Measurements from ENCODE around the gene CEP85L. TPM values are rescaled to one million over a fixed set of nuclear protein-coding genes. Genes with fewer than 3 reads are reported as not detected.

CEP85L gene
- total and polyA plus RNA-seq, 2 of the 13 experiments (the other 11 are each of a cell fraction or from before 2014, with no cell fraction given): 0.44 to 1.7 TPM

DNA sequence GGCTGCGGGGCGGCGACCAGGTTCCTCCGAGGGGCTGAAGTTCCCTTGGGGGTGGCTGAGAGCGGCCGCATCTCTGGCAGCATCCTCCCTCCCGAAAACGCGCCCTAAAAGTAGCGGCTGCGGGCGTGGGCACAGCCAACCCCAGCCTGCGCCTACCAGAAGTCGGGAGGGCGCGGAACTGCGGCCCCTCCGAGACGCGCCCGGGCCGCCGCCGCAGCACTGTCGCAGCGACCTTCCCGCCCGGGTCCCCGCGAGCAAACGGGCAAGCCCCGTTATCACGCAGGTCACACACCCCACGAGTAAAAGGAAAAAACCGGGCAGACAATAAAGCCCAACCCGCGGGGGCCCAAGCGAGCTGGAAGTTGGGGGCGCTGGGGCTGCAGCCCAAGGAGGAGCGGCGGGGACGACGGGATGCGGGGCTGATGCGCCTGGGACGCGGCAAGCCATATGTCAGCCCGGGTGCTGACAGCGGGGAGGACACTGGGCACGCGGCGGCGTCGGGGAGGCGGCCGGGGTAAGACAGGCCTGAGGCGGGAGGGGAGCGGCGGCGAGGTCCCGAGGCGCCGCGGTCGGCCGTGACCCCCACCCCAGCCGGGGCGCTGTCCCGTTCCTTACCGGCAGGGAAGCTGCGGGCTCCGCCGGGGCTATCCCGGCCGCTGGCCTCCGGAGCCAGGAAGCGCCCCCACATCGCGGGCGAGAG is 659 bp downstream of the CEP85L start (continued):
- TF ChIP-seq STAT6 (CRISPR knock-in tag; IDR thresholded peaks at IDR 0.05; ENCODE audit: borderline replicate concordance) (no peak), ZSCAN20 (CRISPR knock-in tag; IDR thresholded peaks at IDR 0.05; ENCODE audit: borderline replicate concordance) (peak; percentile 74; the same call in 1 of the 2 replicates), ZNF441 (CRISPR knock-in tag; IDR thresholded peaks at IDR 0.05; ENCODE audit: borderline replicate concordance) (no peak), ZSCAN12 (CRISPR knock-in tag; IDR thresholded peaks at IDR 0.05) (no peak), MAFF (IDR thresholded peaks at IDR 0.05; ENCODE audit: low read depth, low read length) (no peak), CSRNP2 (CRISPR knock-in tag; conservative IDR thresholded peaks at IDR 0.05; ENCODE audit: low read depth) (no peak), ZNF335 (CRISPR knock-in tag; IDR thresholded peaks at IDR 0.05) (no peak), ZNF414 (CRISPR knock-in tag; IDR thresholded peaks at IDR 0.05) (no peak), ZNF776 (CRISPR knock-in tag; IDR thresholded peaks at IDR 0.05) (no peak), ZKSCAN1 (IDR thresholded peaks at IDR 0.05; ENCODE audit: low read length) (no peak), SP4 (CRISPR knock-in tag; IDR thresholded peaks at IDR 0.05) (no peak), ZNF331 (CRISPR knock-in tag; IDR thresholded peaks at IDR 0.05) (no peak), PCBP1 (IDR thresholded peaks at IDR 0.05; ENCODE audit: borderline replicate concordance, low read depth, low read length) (no peak), SIX1 (CRISPR knock-in tag; IDR thresholded peaks at IDR 0.05; ENCODE audit: borderline replicate concordance) (no peak), ETV5 (CRISPR knock-in tag; IDR thresholded peaks at IDR 0.05; ENCODE audit: borderline replicate concordance) (no peak), MXD4 (CRISPR knock-in tag; IDR thresholded peaks at IDR 0.05) (no peak), ZBTB25 (CRISPR knock-in tag; IDR thresholded peaks at IDR 0.05) (no peak), NCOA5 (CRISPR knock-in tag; IDR thresholded peaks at IDR 0.05) (no peak), KLF6 (CRISPR knock-in tag; IDR thresholded peaks at IDR 0.05) (no peak), ZFP1 (CRISPR knock-in tag; IDR thresholded peaks at IDR 0.05) (no peak)
- TF ChIP-seq, protein P1, sequence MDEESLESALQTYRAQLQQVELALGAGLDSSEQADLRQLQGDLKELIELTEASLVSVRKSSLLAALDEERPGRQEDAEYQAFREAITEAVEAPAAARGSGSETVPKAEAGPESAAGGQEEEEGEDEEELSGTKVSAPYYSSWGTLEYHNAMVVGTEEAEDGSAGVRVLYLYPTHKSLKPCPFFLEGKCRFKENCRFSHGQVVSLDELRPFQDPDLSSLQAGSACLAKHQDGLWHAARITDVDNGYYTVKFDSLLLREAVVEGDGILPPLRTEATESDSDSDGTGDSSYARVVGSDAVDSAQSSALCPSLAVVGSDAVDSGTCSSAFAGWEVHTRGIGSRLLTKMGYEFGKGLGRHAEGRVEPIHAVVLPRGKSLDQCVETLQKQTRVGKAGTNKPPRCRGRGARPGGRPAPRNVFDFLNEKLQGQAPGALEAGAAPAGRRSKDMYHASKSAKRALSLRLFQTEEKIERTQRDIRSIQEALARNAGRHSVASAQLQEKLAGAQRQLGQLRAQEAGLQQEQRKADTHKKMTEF (CRISPR knock-in tag; IDR thresholded peaks at IDR 0.05): no peak

All from HepG2 (cell line).